PFSK-1 (cell line): ENCODE measurements around the gene MYO1E.

ENCODE experiments used
- TAF1 ChIP-seq: IDR thresholded peaks from 2 replicates; pipeline ENCODE4 v1.6.1; 2012; ENCODE audit warnings: low read length, control low read depth, borderline replicate concordance; ENCODE audit not compliant: insufficient read depth
- TF ChIP-seq, protein P1 (sequence below), 2 experiments: IDR thresholded peaks; 2 replicates each; pipeline versions ENCODE4 v1.6.1 to v1.8.0; 2011 to 2012; ENCODE audit warnings: low read depth in 2 of 2, low read length in 2 of 2, control low read depth in 1 of 2, inconsistent platforms in 1 of 2, mild to moderate bottlenecking in 1 of 2, moderate library complexity in 1 of 2; ENCODE audit not compliant: insufficient read depth in 1 of 2

- TF ChIP-seq, protein P1, sequence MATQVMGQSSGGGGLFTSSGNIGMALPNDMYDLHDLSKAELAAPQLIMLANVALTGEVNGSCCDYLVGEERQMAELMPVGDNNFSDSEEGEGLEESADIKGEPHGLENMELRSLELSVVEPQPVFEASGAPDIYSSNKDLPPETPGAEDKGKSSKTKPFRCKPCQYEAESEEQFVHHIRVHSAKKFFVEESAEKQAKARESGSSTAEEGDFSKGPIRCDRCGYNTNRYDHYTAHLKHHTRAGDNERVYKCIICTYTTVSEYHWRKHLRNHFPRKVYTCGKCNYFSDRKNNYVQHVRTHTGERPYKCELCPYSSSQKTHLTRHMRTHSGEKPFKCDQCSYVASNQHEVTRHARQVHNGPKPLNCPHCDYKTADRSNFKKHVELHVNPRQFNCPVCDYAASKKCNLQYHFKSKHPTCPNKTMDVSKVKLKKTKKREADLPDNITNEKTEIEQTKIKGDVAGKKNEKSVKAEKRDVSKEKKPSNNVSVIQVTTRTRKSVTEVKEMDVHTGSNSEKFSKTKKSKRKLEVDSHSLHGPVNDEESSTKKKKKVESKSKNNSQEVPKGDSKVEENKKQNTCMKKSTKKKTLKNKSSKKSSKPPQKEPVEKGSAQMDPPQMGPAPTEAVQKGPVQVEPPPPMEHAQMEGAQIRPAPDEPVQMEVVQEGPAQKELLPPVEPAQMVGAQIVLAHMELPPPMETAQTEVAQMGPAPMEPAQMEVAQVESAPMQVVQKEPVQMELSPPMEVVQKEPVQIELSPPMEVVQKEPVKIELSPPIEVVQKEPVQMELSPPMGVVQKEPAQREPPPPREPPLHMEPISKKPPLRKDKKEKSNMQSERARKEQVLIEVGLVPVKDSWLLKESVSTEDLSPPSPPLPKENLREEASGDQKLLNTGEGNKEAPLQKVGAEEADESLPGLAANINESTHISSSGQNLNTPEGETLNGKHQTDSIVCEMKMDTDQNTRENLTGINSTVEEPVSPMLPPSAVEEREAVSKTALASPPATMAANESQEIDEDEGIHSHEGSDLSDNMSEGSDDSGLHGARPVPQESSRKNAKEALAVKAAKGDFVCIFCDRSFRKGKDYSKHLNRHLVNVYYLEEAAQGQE (IDR thresholded peaks at IDR 0.05; ENCODE audit: insufficient read depth in 1 of 2, low read depth in 2 of 2, low read length in 2 of 2) = no peak
- TF ChIP-seq TAF1 = no peak
Observed at GRCh38 chr15:59245559-59245958, 127.1 kb downstream of the MYO1E start.
